Keratinocyte (primary cell): Measurements from ENCODE around the gene DPYD. TPM values are rescaled to one million over a fixed set of nuclear protein-coding genes. Genes with fewer than 3 reads are reported as not detected.

ENCODE experiments used
- DNase-seq: peaks from one replicate; pipeline ENCODE4 v3.0.0-alpha.2; 2011; ENCODE audit warnings: low read depth, missing footprints, low spot score
- FAIRE-seq: peaks from 2 replicates; lab custom pipeline; 2011; peaks lifted over from hg19 to GRCh38; lab: Jason Lieb, UNC
- H2AFZ ChIP-seq: 2 replicates; pipeline ENCODE4 v1.6.0; 2012; ENCODE audit warnings: low read length, control low read depth, inconsistent platforms; ENCODE audit not compliant: control insufficient read depth
- H3K27ac ChIP-seq: 2 replicates; pipeline ENCODE4 v1.5.1; 2011; ENCODE audit warnings: low read length; ENCODE audit not compliant: control insufficient read depth, insufficient read depth
- H3K27me3 ChIP-seq: 3 replicates; pipeline ENCODE4 v1.6.0; 2011; ENCODE audit warnings: low read length; ENCODE audit not compliant: control insufficient read depth, insufficient read depth; ENCODE audit errors: extremely low read depth
- H3K36me3 ChIP-seq, 2 experiments: 2 replicates in 1 of 2; 3 replicates in 1 of 2; pipeline ENCODE4 v1.5.1; 2011; ENCODE audit warnings: low read length in 2 of 2, mild to moderate bottlenecking in 1 of 2; ENCODE audit not compliant: control insufficient read depth in 2 of 2, insufficient read depth in 2 of 2; ENCODE audit errors: extremely low read depth in 1 of 2
- H3K4me1 ChIP-seq: 3 replicates; pipeline ENCODE4 v1.5.1; 2011; ENCODE audit warnings: low read length; ENCODE audit not compliant: control insufficient read depth, insufficient read depth; ENCODE audit errors: extremely low read depth
- H3K4me2 ChIP-seq: 3 replicates; pipeline ENCODE4 v1.6.0; 2011; ENCODE audit warnings: low read depth, low read length; ENCODE audit not compliant: control insufficient read depth, insufficient read depth; ENCODE audit errors: extremely low read depth
- H3K4me3 ChIP-seq, 3 experiments: fragments of 200-600 bp in 1 of 3; sonication (generic) in 1 of 3; 2 replicates in 2 of 3; 3 replicates in 1 of 3; pipeline ENCODE4 v1.5.1; 2011 to 2016; ENCODE audit warnings: low read length in 3 of 3, mild to moderate bottlenecking in 3 of 3, control low read depth in 2 of 3, inconsistent platforms in 1 of 3, low read depth in 1 of 3, mixed read lengths in 1 of 3, mixed run types in 1 of 3, moderate library complexity in 1 of 3; ENCODE audit not compliant: control insufficient read depth in 2 of 3, insufficient read depth in 2 of 3; ENCODE audit errors: extremely low read depth in 1 of 3
- H3K79me2 ChIP-seq: 2 replicates; pipeline ENCODE4 v1.6.0; 2012; ENCODE audit warnings: low read length; ENCODE audit not compliant: control insufficient read depth, insufficient read depth
- H3K9ac ChIP-seq: 3 replicates; pipeline ENCODE4 v1.6.0; 2011; ENCODE audit warnings: low read length; ENCODE audit not compliant: control insufficient read depth, insufficient read depth; ENCODE audit errors: extremely low read depth
- H3K9me1 ChIP-seq: 3 replicates; pipeline ENCODE4 v1.6.0; 2011; ENCODE audit warnings: low read length; ENCODE audit not compliant: control insufficient read depth, insufficient read depth; ENCODE audit errors: extremely low read depth
- H3K9me3 ChIP-seq: 2 replicates; pipeline ENCODE4 v1.5.1; 2012; ENCODE audit warnings: low read depth, low read length; ENCODE audit not compliant: control insufficient read depth
- H4K20me1 ChIP-seq: 3 replicates; pipeline ENCODE4 v1.6.0; 2011; ENCODE audit warnings: low read length; ENCODE audit not compliant: control insufficient read depth, insufficient read depth; ENCODE audit errors: extremely low read depth
- CTCF ChIP-seq, 3 experiments: IDR thresholded peaks in 1 of 3; conservative IDR thresholded peaks in 1 of 3; optimal IDR thresholded peaks in 1 of 3; 2 replicates in 2 of 3; 3 replicates in 1 of 3; pipeline versions ENCODE3 to v1.5.1; 2011; ENCODE audit warnings: low read length in 3 of 3, mild to moderate bottlenecking in 3 of 3, moderate library complexity in 2 of 3, control low read depth in 1 of 3, inconsistent platforms in 1 of 3; ENCODE audit not compliant: insufficient read depth in 2 of 3; ENCODE audit errors: extremely low read depth in 1 of 3
- EZH2 ChIP-seq: IDR thresholded peaks from one replicate; pipeline ENCODE4 v1.6.1; 2012; ENCODE audit warnings: inconsistent platforms, mild to moderate bottlenecking, low read length, moderate library complexity
- dilution Hi-C: fragments of 300-500 bp; cut with MboI; formaldehyde crosslinking; loops from one replicate; pipeline ENCODE4 v1.7.0; 2020; ENCODE audit warnings: low sequenced_read_pairs; ENCODE audit not compliant: extremely low pct_ligation_motif_present
- polyA plus RNA-seq, 5 experiments: library from polyadenylated mRNA; depleted of rRNA in 3 of 5; stranded (reverse) in 3 of 5; stranded (forward) in 1 of 5; unstranded in 1 of 5; fragments of >200 nt; gene quantifications; 1 replicate in 1 of 5; 2 replicates in 3 of 5; 3 replicates in 1 of 5; pipeline versions ENCODE4 v1.2.1 to v1.2.3, GENCODE V29; 2011 to 2012; ENCODE audit warnings: missing spikeins in 2 of 5, low read depth in 1 of 5, low replicate concordance in 1 of 5

Gene DPYD
- polyA plus RNA-seq, 1 donor (not counting 4 experiments of a cell fraction or from before 2014, with no cell fraction given): 1.9 TPM

GRCh38 chr1:97340951-97341350 is 579.9 kb downstream of the DPYD start:
- Histone ChIP-seq H3K4me1 (no peaks in the 10 kb centered on the region), H4K20me1 (no peaks in the 10 kb centered on the region), H3K9me1 (no peaks in the 10 kb centered on the region), H3K4me3 (no peak overlapping the region), H2AFZ (no peak overlapping the region), H3K27me3 (no peaks in the 10 kb centered on the region), H3K9ac (no peak overlapping the region), H3K36me3 (no peaks in the 10 kb centered on the region), H3K4me2 (no peak overlapping the region), H3K27ac (no peak overlapping the region), H3K79me2 (no peaks in the 10 kb centered on the region), H3K9me3 (no peaks in the 10 kb centered on the region)
- FAIRE-seq: peak; percentile 9
- no peak for DNase-seq
- dilution Hi-C loops: no loop called here
- TF ChIP-seq EZH2 (no peak), CTCF (optimal IDR thresholded peaks at IDR 0.05 in 1 of 3, IDR thresholded peaks at IDR 0.05 in 1 of 3, conservative IDR thresholded peaks at IDR 0.05 in 1 of 3; ENCODE audit: extremely low read depth in 1 of 3, insufficient read depth in 2 of 3, low read length in 3 of 3) (no peak)

GRCh38 chr1:97338347-97338746 is 582.5 kb downstream of the DPYD start:
- no peaks in the 10 kb centered on the region for H3K4me1 ChIP-seq
- no peaks in the 10 kb centered on the region for H4K20me1 ChIP-seq
- dilution Hi-C loops: no loop called here
- FAIRE-seq (no peak), DNase-seq (no peak)
- TF ChIP-seq EZH2: no peak
- TF ChIP-seq CTCF (optimal IDR thresholded peaks at IDR 0.05 in 1 of 3, IDR thresholded peaks at IDR 0.05 in 1 of 3, conservative IDR thresholded peaks at IDR 0.05 in 1 of 3; ENCODE audit: extremely low read depth in 1 of 3, insufficient read depth in 2 of 3, low read length in 3 of 3): no peak
- H3K79me2 ChIP-seq: no peaks in the 10 kb centered on the region
- no peaks in the 10 kb centered on the region for H3K27me3 ChIP-seq
- no peak overlapping the region for H3K4me3 ChIP-seq
- no peak overlapping the region for H2AFZ ChIP-seq
- H3K9ac ChIP-seq: no peak overlapping the region
- no peak overlapping the region for H3K4me2 ChIP-seq
- H3K27ac ChIP-seq: no peak overlapping the region
- no peaks in the 10 kb centered on the region for H3K9me1 ChIP-seq
- H3K9me3 ChIP-seq: no peaks in the 10 kb centered on the region
- no peaks in the 10 kb centered on the region for H3K36me3 ChIP-seq
